Germinal center (tissue), 1 donor: ENCODE data around the gene CFAP46.

Source experiments
- DNase-seq: peaks from one replicate; pipeline ENCODE4 v3.0.0; 2012; ENCODE audit warnings: mixed read lengths, low spot score

The CFAP46 gene

DNA sequence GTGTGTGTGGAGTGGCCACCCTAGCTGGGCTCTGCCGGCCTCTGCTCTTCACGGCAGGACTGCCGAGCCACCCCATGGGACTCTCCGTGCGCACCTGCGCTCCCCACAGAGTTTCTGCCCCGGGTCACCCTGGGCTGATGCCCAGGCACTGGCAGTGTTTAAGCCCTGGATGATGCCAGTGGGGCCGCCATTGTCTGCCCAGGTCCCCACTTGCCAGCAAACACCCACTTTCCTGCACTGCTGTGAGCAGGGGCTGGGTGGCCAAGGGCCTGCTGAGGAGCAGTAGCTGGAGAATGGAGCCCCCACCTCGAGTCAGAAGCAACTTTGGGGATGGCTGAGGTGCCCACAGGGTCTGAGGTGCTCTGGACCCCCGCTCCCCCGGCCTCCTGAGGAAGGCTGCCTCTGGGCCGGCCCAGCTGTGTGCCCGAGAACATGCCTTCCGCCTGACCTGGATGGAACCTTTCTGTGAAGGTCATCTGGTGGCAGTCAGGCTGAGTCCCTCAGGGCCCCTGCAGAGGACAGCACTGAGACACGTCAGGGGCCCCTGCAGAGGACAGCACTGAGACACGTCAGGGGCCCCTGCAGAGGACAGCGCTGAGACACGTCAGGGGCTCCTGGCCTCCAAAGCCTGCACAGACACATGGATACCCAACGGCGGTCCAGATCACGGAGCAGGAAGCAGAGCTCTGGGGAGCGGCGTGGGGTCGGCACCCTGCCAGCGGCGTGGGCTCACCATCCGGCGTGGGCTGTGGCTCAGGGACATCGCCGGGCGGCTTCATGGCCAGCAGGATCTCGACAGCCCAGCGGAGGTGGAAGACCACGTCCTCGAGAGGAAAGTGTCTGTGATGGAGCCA is 62.0 kb downstream of the CFAP46 start:
- no peak for DNase-seq

DNA sequence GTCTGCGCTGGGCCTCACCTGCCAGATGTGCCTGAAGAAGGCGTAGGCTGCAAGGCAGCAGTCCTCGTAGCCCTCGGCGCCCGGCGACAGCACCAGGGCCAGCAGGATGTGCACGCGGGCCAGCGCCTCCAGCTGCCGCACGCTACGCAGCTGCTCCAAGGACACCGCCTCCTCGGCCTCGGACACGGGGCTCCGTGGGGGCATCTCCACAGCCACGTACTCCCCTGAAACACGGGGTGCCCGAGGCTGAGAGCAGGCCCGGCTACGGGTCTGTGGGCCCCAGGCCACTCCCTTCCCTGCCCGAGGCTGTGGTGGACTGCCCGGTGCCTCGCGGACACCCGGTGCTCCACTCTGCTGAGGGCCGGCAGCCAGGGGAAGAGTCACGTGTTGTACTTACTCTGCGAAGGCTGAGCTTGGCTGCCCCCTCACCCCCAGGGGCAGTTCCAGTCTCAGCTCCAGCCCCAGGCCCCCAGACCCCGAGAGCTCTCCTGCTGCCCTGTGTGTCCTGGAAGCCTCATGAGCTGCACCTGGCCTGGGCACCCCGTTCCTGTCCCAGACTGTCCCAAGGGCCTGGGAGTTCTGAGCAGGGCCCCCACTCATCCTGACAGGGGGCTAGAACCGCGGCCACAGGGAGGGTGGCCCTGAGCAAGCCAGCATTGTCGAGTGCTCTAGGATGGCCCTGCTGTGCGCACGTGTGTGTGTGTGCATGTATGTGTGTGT is 62.8 kb downstream of the CFAP46 start:
- no peak for DNase-seq

DNA sequence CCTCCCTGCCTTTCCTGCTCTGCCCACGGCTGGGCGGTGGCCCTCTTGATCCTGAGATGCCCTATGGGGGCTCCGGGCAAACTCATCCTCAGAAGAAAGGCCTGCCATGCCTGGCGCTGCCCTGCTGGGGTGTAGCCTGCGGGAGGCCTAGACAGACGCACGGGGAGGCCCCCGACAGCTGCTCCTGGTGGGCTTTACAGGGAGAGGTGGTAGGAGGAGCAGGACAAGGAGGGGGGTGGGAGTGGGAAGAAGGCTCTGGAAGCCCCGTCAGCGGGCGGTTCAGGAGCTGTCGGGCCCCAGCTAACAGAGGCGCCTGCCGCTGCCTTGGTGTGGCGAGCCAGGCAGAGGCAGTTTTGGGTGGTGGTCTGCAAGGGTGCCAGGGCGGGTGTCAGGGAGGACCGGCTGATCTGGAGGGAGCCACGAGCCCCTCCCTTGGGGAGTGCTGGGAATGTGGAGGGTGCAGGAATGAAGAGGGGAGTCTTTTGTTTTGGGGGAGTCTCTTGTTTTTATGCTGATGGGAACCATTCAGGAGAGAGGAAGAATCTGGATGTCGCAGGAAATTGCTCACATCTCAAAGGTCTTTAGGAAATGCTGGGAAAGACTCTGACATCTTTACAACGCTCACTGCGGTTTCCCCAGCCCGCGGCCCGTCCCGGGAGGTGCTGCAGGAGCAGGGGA is 63.5 kb downstream of the CFAP46 start:
- no peak for DNase-seq

DNA sequence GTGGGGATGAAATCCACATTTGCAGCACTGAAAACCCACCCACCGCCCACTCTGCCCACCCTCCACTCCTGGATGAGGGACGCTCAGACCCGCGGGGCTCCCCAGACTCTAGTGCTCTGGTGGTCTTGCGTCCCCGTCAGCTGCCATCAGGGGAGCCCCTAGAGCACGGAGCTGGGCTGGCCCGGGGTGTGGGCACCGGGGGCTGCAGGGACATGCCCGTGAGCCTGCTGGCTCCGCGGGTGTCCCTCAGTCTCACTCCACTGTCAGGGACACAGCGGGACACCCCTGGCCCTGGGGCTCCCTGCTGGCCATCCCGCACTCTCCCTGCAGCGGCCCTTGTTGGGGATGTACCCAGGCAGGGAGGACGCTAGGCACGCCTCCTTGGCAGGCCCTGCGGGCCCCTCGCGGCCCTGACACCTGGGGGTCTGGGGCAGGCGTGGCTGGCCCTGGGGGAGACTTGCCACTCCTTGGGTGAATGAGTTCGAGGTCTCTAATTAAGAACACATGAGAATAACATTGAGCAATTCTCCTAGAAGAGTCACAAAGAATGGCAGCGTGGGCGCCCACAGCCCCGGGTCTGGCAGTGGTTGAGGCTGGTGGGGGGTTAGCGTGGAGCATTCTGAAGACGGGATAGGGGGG is 64.2 kb downstream of the CFAP46 start:
- DNase-seq = no peak

DNA sequence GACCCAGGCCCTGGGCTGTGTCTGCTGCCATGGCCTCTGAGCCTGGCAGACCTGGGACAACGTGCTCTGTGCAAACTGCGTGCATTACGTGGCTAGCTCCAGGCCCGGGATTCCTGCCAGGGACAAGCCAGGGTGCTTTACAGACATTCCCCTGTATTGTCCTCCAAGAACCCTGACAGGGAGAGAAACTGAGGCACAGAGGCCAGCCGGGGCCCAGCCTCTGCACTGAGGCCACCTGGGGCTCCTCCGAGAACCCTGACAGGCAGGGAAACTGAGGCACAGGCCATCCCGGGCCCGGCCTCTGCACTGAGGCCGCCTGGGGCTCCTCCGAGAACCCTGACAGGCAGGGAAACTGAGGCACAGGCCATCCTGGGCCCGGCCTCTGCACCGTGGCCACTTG is 64.9 kb downstream of the CFAP46 start:
- no peak for DNase-seq

DNA sequence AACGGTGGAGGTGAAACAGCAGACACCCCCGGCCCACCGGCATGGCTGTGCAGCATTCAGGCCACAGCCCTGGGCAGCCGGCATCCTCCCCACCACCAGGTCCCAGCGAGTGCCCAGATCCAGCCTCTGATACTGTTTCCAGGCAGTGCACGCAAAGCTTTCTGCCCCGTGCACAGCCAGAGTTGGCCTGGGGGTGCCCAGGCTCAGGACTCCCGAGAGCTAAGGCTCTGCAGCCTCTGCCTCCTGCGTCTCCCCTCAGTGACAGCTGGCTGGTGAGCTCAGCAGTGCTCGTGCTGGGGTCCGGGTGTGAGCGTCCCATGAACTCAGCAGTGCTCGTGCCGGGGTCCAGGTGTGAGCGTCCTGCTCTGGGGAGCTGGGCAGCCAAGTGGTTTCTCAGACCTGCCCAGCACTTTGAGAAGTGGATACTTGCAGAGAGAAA is 65.4 kb downstream of the CFAP46 start:
- DNase-seq = no peak

DNA sequence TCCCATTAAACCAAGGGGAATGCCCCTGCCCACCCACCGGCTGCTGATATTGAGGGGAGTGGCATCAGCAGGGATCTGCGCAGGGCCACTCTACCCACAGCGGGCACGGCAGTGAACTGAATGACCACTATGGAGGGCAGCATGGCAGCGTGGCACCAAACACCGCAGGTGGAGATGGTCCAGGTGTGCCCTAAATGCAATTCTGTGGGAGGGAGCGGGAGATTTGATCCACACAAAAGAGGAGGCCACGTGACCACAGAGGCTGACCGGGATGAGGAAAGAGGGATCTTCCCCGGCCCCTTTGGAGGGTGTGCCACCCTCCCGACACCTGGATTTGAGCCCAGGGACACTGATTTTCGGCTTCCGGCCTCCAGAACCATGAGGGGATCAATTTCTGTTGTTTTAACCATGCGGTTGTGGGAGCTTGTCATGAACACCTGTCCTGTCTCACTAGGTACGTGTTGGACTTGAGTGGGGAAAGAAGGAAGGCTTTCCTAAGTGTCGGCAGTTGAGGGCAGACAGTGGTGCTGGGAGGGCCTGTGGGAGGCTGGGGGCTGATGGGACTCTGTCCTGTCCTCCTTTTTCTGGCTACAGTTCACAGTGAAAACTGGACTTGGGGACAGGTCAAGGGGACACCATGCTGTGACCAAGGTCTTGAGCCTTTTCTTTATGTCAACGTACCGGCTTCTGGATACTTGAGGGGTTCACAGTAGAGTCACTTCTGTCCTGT is 66.1 kb downstream of the CFAP46 start:
- no peak for DNase-seq

DNA sequence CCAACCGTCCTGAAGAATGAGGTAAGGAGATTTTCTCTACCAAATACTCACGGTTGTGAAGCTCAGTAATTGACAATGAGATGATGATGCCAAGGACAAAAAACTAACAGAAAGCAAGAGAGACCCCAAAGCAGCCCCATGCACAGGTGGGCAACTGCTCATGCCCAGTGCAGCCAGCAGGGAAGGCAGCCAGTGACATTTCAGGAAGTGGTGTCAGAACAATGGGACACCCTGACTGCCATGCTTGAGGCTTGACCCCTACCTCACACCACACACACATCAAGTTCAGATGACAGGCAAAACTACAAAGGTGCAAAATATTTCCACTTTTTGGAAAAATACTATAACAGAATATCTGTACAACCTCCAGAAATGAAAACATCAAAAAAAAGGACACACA is 66.9 kb downstream of the CFAP46 start:
- no peak for DNase-seq

DNA sequence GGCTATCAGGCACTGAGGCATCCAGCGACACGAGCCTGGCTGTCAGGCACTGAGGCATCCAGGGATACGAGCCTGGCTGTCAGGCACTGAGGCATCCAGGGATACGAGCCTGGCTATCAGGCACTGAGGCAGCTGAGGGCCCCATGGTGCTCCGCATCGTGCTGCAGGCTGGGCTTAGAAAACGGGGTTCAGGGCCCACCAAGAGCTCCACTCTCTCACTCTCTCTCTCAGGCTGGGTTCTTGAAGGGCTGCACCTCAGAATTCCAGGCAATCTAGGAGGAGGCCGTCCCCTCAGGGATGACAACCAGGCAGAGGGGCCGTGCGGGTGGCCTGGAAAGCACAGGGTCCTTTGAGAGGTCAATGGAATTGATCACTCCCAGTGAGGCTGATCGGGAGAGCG is 69.0 kb downstream of the CFAP46 start:
- DNase-seq = no peak

DNA sequence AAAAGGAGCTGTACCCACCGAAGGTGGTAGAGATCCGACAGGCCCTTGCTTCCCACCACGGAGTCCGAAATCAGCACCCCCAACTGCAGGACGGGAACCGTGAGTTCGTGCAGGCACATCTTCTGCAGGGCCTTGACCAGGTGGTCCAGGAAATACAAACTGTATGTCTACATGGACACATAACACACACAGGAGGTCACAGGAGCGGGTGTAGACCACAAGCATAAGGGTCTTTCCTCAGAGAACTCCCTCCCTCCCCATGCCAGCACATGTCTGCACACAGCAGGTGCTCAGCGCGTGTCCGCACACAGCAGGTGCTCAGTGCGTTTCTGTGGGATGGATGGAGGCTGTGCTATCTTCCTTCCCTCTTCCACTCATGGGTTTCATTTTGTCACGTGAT is 69.7 kb downstream of the CFAP46 start:
- DNase-seq = no peak

DNA sequence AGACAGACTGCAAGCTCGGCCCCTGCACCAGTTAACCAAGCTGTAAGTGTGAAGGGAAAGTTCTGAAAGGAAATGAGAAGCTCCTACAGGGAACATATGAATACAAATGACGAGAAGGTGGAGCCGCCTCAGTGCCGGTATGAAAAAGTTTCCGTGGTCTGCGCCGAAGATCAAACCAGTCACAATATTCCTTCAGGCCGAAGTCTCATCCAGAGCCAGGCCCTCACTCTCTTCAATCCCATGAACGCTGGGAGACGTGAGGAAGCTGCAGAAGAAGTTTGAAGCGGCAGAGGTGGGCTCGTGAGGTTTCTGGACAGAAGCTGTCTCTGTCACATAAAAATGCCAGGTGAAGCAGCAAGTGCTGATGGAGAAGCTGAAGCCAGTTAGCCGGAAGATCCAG is 71.9 kb downstream of the CFAP46 start:
- no peak for DNase-seq

DNA sequence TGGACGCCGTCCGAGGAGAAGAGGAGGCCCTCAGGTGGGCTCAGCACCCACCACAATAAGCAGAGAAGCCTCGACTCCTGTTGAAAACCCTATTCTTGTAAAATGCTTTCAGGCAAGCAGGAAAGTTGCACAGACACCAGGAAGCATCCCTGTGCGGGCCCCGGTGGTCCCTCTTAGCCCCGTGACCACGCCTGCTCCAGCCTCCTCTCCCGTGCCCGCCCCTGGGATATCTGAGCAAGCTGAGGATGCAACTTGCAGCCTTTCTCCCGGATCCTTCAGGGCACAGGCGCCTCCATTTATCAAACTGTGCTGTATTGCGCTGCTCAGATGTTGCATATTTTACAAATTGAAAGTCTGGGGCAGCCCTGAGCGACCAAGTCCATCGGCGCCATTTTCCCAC is 72.7 kb downstream of the CFAP46 start:
- DNase-seq = no peak

DNA sequence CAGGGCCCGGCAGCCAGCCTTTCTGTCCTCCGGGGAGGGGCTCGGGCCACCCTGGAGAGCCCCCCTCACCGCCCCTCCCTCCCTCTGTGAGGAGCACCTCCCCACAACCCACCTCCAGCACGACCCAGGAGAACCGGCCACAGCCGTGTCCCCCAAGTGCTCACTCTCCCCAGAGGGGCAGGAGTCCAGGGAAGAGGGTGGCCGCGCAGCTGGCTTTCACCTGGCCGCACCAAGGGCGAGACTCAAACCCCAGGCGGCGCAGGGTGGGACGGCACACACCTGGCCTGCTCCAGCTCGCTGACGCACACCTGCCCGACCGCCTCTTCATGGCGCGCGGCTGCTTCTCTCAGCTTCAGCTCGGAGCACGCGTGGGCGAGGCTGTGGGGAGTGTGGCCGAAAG is 73.4 kb downstream of the CFAP46 start:
- no peak for DNase-seq

DNA sequence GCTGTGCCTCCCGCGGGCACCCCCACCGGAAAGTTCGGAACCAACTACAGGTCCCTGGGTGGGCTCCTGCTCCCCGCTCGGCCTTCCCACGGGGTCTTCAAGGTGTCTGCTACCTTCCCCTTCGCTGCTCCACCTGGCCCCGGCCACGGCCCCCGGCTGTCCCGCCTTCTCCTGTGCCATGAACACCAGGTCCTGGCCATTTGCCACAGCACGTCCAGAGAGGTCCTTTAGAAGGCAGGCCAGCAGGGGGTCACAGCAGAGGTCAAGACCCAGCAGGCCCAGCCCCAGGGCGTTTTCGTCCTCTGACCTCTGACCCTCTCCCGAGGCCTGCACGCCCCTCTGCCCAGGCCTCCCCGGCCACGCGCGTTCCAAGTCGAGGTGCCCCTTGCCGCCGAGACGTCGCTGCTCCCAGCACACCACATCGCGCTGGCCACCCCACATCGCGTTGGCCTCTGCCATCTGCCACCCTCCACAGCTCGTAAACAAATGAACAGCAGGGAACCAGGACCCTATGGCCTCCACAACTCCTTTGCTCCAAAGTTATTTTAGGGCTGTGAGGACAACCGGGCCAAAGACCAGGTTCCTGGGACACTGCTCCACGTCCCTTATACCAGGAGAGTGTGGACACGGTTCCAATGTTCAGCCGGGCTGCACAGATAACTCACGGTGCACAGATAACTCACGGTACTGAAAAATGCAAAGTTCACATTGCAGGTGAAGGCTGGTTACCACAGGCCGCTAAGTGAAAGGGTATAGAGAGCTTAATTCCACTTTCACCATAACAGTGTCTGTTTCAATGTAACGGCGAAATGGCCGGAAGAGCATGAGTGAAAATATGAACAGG is 74.3 kb downstream of the CFAP46 start:
- no peak for DNase-seq

DNA sequence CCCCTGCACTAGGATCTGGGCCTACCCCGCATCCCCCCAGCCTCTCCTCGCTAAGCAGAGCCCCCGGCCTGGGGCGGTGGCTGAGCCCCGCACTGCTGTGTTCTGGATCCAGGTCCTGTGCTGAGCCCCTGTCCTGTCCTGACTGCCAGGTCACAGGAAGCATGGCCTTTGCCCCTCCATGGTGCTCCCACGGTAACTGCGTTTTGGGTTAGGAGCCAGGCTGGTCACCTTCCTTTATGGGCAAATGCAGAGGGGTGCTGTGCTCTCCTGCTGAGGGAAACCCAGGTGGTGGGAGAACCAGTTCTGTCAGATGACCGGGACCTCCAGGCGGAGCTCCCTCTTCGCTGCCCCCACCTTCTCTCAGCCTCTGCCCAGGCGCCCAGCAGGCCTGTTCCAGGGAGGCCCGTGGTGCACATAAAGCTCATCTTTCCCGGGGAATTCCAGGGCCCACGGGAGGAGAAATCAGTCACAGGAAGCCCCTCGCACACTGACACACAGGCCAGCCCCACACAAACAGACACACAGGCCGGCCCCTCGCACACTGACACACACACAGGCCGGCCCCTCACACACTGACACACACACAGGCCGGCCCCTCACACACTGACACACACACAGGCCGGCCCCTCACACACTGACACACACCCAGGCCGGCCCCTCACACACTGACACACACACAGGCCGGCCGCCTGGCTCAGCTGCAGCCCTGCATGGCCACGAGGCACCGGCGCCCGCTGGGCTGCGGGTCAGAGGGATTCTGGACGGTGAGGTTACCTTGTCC is 75.6 kb downstream of the CFAP46 start:
- no peak for DNase-seq

DNA sequence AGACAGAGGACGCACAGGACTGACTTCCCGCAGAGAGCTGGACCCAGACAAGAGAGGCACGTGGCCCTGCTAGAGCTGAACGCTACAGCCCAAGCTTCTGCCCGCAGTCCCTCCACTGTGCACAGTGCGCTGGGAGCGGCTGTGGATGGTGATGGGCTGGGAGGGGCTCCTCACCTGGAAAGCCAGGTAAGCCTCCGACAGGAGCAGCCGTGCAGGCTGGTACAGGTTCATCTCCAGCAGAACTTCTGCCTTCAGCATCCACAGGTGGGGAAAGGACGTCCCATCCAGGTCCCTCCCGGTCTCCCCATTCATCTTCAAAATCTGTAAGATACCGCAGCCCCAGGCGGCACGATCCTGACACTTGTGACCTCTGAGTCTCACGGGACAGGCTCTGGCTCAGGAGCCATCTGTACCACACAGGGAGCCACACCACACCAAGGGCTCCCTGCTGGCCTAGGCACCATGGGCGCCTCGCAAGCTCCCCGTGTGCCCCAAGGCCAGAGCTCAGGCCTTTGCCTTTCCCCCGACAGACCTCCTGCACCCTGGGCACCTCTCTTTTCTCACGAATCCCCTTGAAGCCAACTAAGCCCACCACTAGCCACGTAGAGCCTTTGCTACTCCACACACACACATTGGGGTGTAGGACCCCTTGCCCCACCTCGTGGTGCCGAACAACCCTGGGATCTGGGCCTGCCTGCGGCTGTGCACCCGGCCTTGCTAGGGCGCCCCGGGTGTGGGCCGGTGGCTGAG is 76.3 kb downstream of the CFAP46 start:
- DNase-seq = no peak

DNA sequence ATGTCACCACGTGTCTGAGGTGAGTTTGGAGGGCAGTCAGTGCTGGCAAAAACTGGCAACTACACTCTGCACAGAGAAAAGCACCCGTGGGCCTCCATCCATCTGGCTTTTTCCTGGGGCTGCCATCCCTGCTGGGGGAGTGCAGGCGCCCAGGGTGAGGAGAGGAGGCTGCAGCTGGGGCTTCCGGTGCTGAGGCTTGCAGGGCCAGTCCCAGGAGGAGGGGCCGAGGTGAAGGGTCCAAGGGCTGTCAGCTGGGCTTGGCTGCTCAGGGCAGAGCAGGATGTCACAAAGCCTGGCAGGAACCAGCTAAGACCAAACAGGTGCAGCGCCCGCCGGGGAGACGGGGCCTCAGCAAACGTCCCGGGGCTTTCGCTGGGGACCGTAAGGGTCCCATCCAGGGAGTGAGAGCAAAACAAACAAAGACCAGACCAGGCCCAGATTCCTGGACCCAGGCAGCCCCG is 77.2 kb downstream of the CFAP46 start:
- no peak for DNase-seq

DNA sequence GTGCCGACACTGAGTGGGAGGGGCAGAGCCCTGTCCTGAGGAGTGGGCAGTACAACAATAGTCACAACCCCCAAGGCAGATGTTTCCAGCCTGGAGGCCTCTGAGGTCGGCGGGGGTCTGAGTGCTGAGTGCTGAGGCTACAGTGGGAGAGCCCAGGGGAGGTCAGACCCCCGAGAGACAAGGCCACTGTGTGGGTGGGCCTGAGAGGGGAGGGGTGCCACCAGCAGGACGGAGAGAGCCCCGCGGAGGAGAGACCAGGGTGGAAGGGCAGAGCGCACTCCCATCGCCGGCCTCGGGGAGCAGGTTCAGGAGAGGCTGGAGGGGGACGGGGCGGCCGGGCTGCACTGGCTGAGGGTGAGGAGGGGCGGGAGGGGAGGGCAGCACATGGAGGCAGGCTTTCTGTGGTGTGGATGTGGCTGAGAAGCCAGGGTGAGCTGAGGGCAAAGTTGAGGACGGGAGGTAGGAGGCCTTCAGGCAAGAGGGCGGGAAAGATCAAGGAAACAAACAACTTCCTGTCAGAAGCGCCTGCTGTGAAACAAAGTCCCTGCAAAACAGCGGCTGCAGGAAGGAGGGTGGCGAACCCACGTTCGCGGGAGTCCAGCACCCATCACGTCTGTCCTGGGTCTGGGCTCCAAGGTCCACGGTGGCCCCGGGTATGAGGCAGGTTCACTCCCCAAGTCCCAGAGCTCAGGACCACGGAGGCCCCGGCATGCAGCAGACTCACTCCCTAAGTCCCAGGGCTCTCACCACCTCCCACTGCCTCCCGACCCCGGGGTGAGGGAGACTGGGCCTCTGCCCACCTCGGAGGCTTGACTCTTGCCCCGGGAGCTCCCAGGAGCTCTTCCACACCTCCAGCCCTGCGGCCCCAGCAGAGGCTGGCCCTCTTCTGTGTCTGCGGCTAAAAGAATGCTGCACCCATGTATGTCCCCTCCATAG is 79.6 kb downstream of the CFAP46 start:
- no peak for DNase-seq
